Measurements from ENCODE around the gene SLITRK4. TPM values are rescaled to one million over a fixed set of nuclear protein-coding genes. Genes with fewer than 3 reads are reported as not detected.

Gene SLITRK4
- polyA plus RNA-seq, 4 donors: 11.8 to 19.4 (median 15.3) TPM

Other genes starting within 250 kb of the SLITRK4 start
- not detected for gene SPANXN3, start 118.6 kb downstream of the SLITRK4 start, polyA plus RNA-seq (ENCODE audit: insufficient read length in 4 of 4)
- not detected for gene SPANXN2, start 84.7 kb upstream of the SLITRK4 start, polyA plus RNA-seq (ENCODE audit: insufficient read length in 4 of 4)
- gene UBE2NL, start 248.0 kb upstream of the SLITRK4 start, polyA plus RNA-seq (ENCODE audit: insufficient read length in 4 of 4): under 1 TPM; 0.25 to 0.30 (median 0.28) TPM

Data from left renal cortex interstitium (tissue), 4 donors.